ENCODE measurements around the gene SLC25A19. TPM values are rescaled to one million over a fixed set of nuclear protein-coding genes. Genes with fewer than 3 reads are reported as not detected.

Gene SLC25A19
- total and polyA plus RNA-seq, 2 experiments from 2014 or later: 17.9 to 22.4 TPM

DNA sequence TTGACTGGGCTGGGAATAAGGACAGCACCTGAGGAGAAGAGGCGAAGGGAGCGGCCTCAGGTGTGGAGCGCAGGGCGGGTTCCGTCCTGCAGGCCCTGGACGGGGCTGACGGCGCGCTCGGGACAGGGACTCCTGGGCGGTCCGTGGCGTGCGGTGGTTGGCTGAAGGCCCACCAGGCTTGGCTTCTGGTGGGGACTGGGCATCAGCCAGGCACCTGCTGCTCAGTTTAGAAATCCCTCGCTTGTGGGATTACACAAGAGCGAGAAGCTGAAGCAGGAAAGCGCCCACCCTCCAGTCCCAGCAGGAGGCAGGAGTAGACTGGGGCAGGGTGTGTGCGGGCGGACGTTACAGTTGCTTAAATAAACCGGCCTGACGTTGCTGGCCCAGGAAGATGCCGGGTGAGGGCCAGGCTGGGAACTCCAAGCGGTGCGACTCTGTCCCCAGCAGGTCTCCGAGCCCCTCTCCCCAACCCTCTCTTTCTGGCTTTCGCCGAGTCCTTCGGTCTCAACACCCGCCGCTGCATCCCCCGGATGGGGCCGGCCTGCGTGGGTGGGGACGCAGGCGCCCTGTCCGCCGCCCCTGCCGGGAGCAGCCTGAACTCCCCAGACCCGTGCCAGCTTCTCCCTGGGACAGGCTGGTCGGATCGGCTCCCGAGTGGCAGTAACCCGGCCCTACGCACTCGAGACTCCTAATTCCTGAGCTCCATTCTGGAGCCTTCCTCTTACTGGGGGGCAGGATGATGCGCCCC lies 18.8 kb downstream of the SLC25A19 start:
- H3K4me1 ChIP-seq (ENCODE audit: insufficient read depth): peaks cover 10% of the 10 kb centered on the region
- TF ChIP-seq, protein P1, sequence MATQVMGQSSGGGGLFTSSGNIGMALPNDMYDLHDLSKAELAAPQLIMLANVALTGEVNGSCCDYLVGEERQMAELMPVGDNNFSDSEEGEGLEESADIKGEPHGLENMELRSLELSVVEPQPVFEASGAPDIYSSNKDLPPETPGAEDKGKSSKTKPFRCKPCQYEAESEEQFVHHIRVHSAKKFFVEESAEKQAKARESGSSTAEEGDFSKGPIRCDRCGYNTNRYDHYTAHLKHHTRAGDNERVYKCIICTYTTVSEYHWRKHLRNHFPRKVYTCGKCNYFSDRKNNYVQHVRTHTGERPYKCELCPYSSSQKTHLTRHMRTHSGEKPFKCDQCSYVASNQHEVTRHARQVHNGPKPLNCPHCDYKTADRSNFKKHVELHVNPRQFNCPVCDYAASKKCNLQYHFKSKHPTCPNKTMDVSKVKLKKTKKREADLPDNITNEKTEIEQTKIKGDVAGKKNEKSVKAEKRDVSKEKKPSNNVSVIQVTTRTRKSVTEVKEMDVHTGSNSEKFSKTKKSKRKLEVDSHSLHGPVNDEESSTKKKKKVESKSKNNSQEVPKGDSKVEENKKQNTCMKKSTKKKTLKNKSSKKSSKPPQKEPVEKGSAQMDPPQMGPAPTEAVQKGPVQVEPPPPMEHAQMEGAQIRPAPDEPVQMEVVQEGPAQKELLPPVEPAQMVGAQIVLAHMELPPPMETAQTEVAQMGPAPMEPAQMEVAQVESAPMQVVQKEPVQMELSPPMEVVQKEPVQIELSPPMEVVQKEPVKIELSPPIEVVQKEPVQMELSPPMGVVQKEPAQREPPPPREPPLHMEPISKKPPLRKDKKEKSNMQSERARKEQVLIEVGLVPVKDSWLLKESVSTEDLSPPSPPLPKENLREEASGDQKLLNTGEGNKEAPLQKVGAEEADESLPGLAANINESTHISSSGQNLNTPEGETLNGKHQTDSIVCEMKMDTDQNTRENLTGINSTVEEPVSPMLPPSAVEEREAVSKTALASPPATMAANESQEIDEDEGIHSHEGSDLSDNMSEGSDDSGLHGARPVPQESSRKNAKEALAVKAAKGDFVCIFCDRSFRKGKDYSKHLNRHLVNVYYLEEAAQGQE (IDR thresholded peaks at IDR 0.05; ENCODE audit: unreplicated experiment): no peak
- TF ChIP-seq, protein P2, sequence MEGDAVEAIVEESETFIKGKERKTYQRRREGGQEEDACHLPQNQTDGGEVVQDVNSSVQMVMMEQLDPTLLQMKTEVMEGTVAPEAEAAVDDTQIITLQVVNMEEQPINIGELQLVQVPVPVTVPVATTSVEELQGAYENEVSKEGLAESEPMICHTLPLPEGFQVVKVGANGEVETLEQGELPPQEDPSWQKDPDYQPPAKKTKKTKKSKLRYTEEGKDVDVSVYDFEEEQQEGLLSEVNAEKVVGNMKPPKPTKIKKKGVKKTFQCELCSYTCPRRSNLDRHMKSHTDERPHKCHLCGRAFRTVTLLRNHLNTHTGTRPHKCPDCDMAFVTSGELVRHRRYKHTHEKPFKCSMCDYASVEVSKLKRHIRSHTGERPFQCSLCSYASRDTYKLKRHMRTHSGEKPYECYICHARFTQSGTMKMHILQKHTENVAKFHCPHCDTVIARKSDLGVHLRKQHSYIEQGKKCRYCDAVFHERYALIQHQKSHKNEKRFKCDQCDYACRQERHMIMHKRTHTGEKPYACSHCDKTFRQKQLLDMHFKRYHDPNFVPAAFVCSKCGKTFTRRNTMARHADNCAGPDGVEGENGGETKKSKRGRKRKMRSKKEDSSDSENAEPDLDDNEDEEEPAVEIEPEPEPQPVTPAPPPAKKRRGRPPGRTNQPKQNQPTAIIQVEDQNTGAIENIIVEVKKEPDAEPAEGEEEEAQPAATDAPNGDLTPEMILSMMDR (conservative IDR thresholded peaks at IDR 0.05; ENCODE audit: low read depth in 2 of 2): peak in 1 of 2 experiments; percentile 49; a peak in 2 of 4 replicates
- H3K4me3 ChIP-seq: peak overlapping the region; percentile 99
- H3K36me3 Mint-ChIP-seq (ENCODE audit: low read depth): peaks cover 31% of the 10 kb centered on the region
- no peak overlapping the region for H3K27ac Mint-ChIP-seq
- no peaks in the 10 kb centered on the region for H3K79me2 ChIP-seq (replicated peaks; ENCODE audit: insufficient read depth)
- H3K27me3 ChIP-seq (ENCODE audit: insufficient read depth): no peaks in the 10 kb centered on the region
- DNase-seq (ENCODE audit: low spot score) (peak; percentile 80), ATAC-seq (peak; percentile 48)
- H4K20me1 ChIP-seq (replicated peaks; ENCODE audit: insufficient read depth): no peaks in the 10 kb centered on the region; the same call in 1 of the 2 replicates
- no peaks in the 10 kb centered on the region for H3K9me3 Mint-ChIP-seq
- peaks cover 8% of the 10 kb centered on the region; the same call in 1 of the 2 replicates for H3K36me3 ChIP-seq (ENCODE audit: insufficient read depth)
- H3K9me2 ChIP-seq (ENCODE audit: insufficient read depth): no peaks in the 10 kb centered on the region
- H2AFZ ChIP-seq: peak overlapping the region; percentile 94
- peak overlapping the region; percentile 99 for H3K4me2 ChIP-seq
- H3K4me3 Mint-ChIP-seq: peak overlapping the region; percentile 81
- H3K4me1 Mint-ChIP-seq: peaks cover 21% of the 10 kb centered on the region
- H3K27me3 Mint-ChIP-seq (ENCODE audit: insufficient read depth, low read depth, poor library complexity): peaks cover 17% of the 10 kb centered on the region
- peak overlapping the region; percentile 66 for H3K27ac ChIP-seq (ENCODE audit: low read depth)
- H3F3A ChIP-seq (replicated peaks; ENCODE audit: low read depth): peaks cover 47% of the 10 kb centered on the region

GRCh38 chr17:75269844-75270217 lies 19.4 kb downstream of the SLC25A19 start:
- no peaks in the 10 kb centered on the region for H3K9me2 ChIP-seq (ENCODE audit: insufficient read depth)
- H3K27me3 ChIP-seq (ENCODE audit: insufficient read depth): no peaks in the 10 kb centered on the region
- H3K4me3 ChIP-seq: peak overlapping the region; percentile 99
- Mint-ChIP-seq H3K36me3 (ENCODE audit: low read depth) (peaks cover 35% of the 10 kb centered on the region), H3K27ac (no peak overlapping the region), H3K27me3 (ENCODE audit: insufficient read depth, low read depth, poor library complexity) (peaks cover 17% of the 10 kb centered on the region), H3K9me3 (no peaks in the 10 kb centered on the region), H3K4me1 (peaks cover 21% of the 10 kb centered on the region), H3K4me3 (peak overlapping the region; percentile 81)
- H4K20me1 ChIP-seq (replicated peaks; ENCODE audit: insufficient read depth): no peaks in the 10 kb centered on the region; the same call in 1 of the 2 replicates
- no peaks in the 10 kb centered on the region for H3K79me2 ChIP-seq (replicated peaks; ENCODE audit: insufficient read depth)
- peaks cover 10% of the 10 kb centered on the region for H3K4me1 ChIP-seq (ENCODE audit: insufficient read depth)
- H3F3A ChIP-seq (replicated peaks; ENCODE audit: low read depth): peaks cover 49% of the 10 kb centered on the region
- ATAC-seq (peak; percentile 8), DNase-seq (ENCODE audit: low spot score) (no peak)
- peaks cover 12% of the 10 kb centered on the region for H3K36me3 ChIP-seq (ENCODE audit: insufficient read depth)
- H2AFZ ChIP-seq: peak overlapping the region; percentile 94
- peak overlapping the region; percentile 66; the same call in 1 of the 2 replicates for H3K27ac ChIP-seq (ENCODE audit: low read depth)
- TF ChIP-seq POLR2AphosphoS5 (IDR thresholded peaks at IDR 0.05; ENCODE audit: low read depth) (no peak), NANOG (IDR thresholded peaks at IDR 0.05; ENCODE audit: borderline replicate concordance) (no peak), JUNB (IDR thresholded peaks at IDR 0.05; ENCODE audit: unreplicated experiment) (no peak), EZH2phosphoT487 (IDR thresholded peaks at IDR 0.05; ENCODE audit: unreplicated experiment) (no peak)
- TF ChIP-seq, protein P2 (conservative IDR thresholded peaks at IDR 0.05; ENCODE audit: low read depth in 2 of 2): no peak
- peak overlapping the region; percentile 99 for H3K4me2 ChIP-seq

Data from GM23338 (cell line).